CD4-positive, alpha-beta T cell treated with Interleukin-15 for 1 hour (primary cell): ENCODE results near the gene OS9.

ENCODE experiments used
- DNase-seq: peaks from one replicate; pipeline ENCODE4 v3.0.0-alpha.2; 2020

The OS9 gene

DNA sequence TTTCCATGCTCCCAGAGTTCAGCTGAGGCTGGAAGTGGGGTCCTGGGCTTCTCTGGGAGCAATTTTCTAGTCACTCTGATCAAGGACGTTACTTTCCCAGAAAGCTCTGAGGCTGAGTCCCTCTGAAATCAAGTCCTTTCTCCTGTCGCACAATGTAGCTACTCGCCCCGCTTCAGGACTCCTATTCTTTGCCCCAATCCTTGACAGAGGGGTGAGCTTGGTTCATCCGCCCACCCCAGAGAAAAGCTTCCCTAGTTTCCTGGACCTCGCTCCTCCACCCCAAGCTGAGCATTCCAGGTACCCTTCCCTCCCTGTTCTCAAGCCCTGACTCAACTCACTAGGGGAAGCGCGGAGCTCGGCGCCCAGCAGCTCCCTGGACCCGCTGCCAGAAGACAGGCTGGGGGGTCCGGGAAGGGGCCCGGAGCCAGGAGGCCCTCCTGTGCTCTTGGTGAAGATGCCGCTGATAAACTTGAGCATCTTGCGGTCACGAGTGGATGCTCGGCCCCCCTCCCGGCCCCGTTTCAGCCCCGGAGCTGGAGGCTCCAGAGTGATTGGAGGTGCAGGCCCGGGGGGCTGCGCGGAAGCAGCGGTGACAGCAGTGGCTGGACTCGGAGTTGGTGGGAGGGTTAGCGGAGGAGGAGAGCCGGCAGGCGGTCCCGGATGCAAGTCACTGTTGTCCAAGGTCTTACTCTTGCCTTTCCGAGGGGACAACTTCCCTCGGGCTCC, 43.0 kb downstream of the OS9 start:
- no peak for DNase-seq

DNA sequence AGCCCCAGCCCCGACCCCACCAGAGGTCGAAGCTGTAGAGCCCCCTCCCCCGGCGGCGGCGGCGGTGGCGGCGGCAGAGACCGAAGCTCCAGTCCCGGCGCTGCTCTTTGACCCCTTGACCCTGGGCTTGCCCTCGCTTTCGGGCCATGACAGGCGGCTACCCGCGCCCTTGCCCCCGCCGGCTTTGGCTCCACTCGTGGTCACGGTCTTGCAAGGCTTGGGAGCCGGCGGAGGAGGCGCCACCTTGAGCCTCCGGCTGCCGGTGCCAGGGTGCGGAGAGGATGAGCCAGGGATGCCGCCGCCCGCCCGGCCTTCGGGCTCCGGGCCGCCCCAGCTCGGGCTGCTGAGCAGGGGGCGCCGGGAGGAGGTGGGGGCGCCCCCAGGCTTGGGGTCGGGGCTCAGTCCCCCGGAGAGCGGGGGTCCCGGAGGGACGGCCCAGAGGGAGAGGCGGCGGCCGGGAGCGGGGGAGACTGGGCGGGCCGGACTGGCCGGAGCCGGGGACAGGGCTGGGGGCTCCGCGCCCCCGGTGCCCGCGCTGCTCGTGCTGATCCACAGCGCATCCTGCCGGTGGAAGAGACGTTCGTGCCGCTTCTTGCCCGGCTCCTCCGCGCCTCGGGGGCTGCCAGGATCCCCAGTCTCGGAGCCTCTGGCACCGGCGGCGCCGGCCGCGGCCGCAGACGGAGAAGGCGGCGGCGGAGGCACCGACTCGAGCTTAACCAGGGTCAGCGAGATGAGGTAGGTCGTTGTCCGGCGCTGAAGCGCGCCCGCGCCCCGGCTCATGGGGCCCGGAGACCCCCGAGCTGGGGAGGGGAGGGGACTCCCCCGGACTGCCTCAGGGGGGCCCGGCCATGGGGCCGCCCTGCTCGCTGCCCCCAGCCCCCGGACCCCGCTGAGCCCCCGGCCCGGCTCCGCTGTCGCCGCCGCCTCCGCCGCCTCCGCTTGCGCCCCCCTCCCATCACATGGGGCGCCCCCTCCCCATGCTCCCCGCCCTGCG, 43.8 kb downstream of the OS9 start:
- no peak for DNase-seq

DNA sequence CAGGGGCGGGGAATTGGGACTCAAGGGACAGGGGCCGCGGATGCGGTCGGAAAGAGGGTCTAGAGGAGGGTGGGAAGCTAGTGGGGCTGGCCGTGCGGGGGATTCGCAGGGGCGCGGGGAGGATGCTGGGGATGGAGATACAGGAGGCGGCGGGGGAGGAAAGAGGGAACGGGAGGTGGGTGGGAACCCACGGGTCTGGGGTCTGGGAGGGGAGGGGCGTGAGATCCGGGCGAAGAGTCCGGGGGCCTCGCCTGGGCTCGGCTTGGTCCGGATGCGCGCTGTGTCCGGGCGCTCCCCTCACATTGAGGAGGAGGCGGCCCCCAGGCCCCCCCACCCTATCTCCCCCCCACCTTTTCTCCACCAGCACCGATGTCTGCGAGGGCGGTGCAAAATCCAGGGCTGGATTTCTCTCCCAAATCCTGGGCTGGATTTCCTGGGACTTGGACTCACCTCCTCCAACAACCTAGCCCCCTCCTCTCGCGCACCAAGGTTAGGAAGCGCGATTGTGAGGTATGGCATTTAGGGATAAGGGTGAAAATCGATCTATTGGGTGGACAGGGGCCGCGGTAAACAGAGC, 44.8 kb downstream of the OS9 start, which contains the start of gene AGAP2:
TSS of gene AGAP2 (minus strand) at position 82 of the 577 bp plus-strand sequence. CDS start 496 bp downstream, outside the sequence.
- no peak for DNase-seq

DNA sequence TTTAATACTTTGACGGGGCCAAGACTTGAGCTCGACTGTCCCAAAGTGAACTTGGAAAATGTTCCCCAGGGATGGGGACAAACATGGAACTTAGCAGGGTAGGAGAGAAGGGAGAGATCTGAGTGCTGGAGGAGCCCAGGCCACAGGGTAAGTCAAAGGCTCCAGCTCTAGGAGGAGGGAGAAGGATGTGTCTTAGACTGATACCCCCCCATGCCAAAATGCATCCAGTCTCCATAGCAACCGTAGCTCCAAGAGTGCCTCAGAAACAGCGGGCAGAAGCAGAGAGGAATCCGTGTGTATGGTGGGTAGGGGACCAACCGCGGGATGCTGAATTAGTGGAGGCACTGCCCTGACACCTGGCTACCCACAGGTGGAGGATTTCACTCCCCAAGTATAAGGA, 45.5 kb downstream of the OS9 start:
- DNase-seq, result no peak

DNA sequence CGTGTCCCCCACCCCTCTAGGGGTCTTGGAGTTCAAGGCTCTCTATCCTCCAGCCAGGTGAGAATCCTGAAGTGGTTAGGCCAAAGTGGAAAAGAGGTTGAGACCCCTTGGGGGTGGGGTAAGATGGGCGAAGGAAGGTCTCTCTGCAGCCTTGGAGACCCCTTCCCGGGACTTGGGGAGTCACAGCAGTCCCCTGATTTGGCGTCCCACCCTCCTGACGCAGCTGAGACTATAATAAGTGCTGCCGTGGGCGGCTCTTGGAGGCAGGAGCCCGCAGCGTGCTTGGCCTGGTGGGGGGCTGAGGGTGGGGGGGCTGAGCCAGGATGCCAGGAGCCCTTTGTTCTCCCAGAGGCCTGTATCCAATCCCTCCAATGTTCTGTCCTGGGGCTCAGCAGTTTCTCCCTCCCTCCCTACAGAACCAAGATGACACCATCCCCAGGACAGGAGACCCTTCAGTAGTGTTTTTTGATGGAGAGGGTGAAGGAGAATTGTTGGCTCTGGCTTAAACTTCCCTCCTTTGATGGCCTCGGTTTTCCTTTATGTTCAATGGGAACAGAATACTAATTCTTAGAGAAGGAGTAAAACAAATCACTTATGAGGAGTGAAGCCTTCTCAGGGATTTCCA, 46.1 kb downstream of the OS9 start:
- DNase-seq, result no peak

DNA sequence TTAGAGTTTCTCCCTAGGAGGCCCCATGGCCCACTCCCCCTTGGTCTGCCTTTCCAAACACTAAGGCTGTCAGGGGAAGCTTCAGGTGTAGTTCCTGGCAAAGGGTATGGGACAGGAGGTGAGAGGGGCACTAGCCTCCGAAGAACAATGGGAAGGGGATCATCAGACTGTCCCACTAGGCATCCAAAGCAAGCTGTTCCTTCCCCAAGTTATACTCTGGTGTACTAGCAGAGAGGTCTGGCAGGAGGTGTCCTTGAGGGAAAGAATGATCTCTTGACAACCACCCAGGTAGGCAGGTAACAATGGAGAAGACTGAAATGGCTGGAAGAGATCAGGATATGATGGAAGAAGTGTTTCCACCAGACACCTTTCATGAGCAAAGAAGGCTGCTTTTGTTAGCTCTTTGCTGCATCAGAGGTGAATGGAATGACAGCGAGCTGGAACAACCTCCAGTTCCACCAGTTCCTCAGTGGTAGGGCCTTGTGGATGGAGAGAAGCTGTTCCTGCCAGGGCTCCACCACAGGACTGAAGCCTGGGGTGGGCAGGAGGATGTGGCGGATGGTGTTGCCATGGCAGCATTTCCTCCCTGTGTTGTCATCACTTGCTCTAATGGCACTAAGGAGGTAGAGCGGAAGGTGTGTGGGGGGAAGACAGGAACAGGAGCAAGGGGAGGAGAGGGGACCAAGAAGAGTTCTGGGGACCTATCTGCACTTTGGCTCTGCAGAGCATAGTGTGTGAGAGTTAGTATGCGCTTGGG, 46.9 kb downstream of the OS9 start:
- peak; percentile 88 for DNase-seq

DNA sequence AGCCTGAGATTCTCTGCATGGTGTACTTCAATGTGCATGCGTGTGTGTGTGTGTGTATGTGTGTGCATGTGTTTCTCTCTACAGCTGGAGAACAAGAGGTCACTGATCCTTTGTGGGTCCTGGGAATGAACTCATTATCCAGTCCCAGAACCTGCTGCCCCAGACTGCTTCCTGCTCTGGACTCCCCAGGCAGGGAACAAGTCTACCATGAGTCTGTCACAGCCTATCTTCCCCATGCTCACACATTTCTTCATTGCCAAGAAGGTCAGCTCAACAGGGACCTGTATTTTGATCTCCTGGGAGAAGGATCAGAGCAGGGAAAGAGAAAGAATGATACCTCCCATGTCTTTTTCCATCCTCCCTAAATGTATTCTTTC, 47.5 kb downstream of the OS9 start:
- DNase-seq, result no peak

DNA sequence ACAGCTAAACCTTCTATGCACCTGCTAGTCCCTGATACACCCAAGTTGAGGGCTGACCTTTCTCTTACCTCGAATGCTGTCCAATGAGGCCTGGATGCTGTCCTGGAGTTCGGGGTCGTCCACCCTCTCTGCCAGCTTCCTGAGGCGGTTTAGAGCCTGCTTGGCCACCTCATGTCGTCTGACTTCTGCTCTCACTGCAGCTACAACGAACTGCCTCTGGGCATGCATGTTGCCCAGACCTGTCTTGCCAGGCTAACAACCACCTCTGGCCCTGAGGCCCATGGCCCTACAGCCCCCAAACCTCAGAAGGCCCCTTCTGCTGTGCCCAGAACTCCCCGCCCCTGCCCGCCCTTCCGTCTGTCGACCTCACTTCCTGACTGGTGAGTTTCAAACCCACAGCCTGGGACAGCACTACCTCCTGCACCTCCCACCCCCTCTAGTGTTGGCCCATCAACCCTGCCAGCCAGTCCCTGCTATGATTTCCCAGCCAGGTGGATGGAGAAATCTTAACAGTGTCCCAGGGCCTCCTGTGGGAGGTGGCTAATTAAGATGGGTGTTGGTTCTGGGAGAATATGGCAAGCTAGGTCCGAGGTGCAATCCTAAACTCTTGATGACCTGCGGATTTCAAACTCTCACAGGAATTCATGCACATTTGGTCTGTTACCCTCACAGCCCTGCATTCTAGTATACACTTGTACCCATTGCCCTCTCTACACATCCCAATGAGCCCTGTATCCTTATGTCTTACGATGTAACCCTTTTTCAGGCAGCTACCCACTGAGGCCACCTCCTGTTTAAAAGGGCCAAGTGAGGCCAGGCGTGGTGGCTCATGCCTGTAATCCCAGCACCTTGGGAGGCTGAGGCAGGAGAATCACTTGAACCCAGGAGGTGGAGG, 48.2 kb downstream of the OS9 start:
- peak; percentile 88 for DNase-seq

DNA sequence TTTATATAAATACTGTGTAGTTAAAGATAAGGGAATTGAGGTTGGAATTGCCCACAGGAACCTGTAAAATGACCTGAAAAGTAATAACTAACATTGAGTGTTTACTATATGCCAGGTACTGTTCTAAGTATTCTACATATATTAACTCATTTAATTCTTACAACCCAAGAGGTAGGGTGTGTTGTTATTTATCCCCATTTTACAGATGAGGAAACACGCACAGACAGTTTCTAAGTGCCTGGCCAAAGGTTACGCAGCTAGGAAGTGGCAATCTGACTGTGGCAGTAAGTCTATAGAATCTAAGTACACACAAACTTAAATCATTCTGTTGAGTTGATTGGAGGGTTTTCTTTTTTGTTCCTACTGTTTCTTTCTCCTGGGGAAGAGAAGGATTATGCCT, 49.8 kb downstream of the OS9 start:
- DNase-seq, result no peak

DNA sequence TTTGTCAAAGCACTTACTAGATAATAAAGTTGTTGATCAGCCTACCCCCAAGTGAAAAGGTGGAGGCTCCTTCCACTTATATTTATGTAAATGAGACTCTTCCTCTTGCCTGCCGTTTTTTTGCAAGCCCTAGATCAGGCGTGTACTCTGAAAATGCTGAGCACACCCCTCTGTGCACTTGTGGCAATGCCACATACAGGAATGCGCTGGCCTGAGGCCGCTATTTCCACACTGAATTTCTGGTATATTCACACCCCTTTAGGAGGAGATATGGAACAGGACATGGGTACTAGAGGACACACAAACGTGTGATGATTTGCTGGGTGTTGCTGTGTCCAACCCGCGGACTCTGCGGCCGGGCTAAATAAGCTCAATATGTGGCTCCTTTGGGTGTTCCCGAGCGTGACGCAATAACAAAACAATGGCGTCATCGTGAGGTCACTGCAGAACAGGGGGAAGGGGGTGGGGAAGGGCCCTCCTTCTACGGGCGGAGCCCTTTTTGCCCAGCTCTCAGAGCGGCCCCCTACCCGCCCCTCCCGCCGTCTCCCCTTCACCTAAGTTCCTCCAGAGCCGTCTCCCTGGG, 50.4 kb downstream of the OS9 start:
- peak; percentile 87 for DNase-seq

DNA sequence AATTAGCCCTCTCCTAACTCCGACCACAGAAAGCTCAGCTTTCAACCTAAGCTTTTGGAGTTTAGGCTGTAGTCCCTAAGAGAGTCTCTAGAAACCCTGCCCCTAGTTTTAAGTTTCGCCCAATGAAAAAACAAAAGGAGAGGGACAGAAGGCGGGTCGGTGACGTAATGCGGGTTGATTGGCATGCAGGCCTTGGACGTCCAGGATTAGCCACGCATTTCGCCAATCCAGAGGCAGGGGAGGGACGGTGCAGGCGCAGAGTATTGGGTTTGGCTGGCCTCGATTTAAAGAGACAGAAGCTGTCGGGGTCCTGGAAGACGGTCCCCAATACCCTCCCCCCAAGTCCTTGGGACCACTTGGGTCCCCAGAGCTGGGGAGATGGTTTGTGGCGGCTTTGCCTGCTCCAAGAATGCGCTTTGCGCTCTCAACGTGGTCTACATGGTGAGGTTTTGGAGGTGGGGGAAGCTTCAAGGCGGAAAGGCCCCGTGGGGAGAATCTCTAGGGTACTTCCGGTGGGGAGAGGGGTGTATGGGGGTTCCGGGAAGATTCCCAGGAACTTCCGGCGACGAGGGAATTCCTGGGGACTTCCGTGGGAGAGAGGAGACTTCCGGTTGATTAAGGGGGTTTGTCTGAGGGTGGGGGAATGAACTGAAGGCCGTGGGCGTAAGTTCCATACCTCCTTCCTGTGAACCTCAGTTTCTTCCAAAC, 51.0 kb downstream of the OS9 start, which contains the start of gene TSPAN31:
TSS of gene TSPAN31 (plus strand) at position 263 of the 708 bp plus-strand sequence. CDS start at position 379, 116 bp downstream.
- DNase-seq, result peak; percentile 97

DNA sequence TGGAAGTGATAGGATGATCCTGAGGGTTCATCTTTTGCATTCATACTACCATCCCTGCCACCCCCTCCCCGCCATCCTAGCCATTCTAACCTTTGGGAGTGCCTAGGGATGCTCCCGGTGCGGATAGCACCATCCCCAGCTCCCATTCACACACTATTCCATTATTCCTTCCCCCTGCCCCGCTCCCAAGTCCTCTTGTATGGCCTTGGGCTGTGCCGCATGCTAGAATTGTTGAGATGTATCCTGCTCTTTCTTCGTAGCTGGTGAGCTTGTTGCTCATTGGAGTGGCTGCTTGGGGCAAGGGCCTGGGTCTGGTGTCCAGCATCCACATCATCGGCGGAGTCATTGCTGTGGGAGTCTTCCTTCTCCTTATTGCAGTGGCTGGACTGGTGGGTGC, 51.6 kb downstream of the OS9 start:
- no peak for DNase-seq

DNA sequence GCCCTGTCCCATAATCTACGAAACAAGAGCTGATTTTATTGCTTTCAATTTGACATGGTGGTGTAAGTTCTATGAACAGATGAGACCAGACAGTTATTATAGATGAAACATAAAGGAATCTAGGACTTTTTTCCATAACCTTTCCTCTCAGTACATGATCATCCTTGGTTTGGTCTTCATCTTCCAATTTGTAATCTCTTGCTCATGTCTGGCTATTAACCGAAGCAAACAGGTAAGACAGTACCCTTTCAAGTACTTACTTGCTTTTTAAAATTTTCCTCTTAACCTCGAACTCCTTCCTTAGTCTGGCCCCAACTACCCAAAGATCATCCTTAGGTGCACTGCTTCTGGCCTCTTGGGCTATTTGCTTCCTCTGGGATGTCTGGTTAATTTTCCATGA, 52.1 kb downstream of the OS9 start:
- DNase-seq, result no peak

DNA sequence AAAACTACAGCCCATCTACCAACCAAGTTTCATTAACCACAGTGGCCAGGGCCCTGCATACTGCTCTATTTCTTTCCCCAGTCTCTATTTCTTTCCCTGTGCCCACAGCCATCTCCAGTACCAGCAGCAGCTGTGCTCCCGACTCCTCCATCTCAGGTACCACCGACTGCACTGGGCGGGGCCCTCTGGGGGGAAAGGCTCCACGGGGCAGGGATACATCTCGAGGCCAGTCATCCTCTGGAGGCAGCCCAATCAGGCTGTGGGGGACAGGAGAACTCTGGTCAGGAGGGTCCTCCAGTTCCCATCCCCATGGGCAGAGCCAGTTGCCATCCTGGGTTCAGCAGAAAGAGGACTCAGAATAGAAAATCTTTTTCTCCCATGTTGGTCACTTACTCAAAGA, 55.1 kb downstream of the OS9 start:
- no peak for DNase-seq

DNA sequence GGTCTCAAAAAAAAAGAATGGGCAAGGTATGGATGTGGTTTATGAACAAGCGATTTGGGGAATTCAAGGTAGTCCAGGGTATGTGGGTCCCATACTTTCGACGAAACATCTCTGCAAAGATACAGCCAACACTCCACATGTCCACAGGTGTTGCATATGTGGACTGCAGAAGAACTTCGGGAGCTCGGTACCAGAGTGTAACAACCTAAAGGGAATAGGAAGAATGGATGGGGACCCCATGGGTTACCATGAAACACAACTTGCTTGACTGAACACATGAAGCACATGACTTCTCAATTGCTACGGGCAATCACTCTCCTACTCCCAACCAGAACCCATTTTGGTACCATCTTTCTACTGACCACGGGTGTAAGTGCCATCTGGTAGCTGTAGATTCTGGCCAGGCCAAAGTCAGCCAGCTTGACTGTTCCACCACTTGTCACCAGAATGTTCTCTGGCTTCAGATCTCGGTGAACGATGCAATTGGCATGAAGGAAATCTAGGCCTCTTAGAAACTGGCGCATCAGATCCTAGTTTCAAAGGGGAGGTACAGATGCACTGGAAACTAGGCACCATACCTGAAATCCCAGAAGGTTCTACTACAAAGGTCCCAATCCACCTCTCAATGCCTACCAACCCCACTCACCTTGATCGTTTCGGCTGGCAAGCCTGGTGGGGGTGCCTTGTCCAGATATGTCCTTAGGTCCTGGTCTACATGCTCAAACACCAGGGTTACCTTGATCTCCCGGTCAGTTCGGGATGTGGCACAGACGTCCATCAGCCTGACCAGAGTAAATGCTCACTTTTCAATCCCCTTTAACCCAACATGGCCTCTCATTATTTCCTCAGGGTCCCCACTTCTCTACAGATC, 56.9 kb downstream of the OS9 start:
- no peak for DNase-seq

DNA sequence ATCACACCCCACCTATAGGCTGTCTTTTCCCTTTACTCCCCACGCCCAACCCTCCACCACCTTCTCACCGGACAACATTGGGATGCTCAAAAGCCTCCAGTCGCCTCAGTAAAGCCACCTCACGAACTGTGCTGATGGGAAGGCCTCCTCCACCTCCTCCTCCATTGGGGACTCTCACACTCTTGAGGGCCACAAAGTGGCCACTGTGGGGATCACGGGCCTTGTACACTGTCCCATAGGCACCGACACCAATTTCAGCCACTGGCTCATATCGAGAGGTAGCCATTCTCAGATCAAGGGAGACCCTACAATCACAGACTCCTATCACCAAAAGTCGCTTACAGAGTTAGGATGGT, 57.5 kb downstream of the OS9 start:
- no peak for DNase-seq

DNA sequence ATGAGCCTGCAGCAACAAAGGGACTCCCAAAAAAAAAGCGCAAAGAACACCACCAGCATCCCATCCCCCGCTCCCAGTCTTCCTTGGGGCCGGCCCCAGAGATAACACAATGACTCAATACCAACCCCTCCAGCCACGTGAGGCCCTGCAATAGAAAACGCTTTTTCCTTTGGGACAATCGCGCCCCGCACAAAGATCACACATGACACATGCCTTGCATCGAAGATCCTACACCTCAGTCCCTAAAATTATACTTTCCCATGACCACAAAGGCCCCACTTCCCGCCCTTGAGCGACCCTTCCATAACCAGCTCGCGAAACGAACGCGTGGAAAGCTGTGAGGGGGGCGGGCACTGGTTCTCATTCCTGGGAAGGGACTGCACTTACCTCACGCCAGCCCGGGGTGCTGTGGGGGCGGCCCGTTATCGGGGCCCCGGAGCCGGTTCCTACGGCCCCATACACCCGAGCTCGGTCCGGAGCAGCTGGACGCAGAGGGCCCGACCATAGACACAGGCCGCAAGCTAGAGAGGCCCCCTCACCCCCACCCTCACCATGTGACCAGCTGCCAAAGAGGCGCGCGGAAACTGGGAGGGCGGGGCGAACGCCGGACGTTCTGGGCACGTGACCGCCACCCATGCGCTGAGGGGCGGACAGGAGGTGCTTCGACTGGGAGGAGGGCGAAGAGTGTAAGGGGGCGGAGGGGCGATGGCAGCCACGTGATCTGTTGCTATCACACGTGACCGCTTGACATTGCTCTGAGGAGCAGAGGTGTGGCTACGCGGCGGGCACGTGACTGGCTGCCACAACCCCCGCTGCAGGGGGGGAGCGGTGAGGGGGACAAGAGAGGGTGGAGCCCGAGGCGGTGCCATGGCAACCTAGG, 58.1 kb downstream of the OS9 start, which contains the start of gene CDK4:
TSS of gene CDK4 (minus strand) at position 523 of the 880 bp plus-strand sequence. CDS start 593 bp downstream, outside the sequence.
- DNase-seq, result peak; percentile 100

DNA sequence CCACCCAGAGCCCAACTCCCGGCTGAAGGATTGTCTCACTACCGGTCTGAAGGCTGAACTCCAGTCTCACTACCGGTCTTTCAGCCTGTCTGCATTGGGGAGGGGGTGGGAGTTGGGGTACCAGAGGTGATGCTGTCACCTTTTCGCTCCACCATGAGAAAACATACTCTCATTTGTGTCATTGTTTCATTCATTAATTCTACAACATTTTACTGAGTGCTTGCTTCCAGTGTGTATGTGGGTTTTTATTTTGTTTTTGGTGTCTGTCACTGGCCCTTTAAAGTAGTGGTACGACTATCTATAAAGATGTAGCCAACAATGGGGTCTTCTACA, 58.7 kb downstream of the OS9 start:
- DNase-seq, result no peak
